BJ (cell line): ENCODE results near the gene SORBS2. TPM values are rescaled to one million over a fixed set of nuclear protein-coding genes. Genes with fewer than 3 reads are reported as not detected.

Source experiments
- CTCF ChIA-PET: fragments of 350-600 bp; formaldehyde crosslinking; extraction: SDS; loops from one replicate; lab custom pipeline; 2021; ENCODE audit warnings: antibody characterized with exemption, inconsistent platforms; lab: Yijun Ruan, JAX
- POLR2A ChIA-PET: fragments of 300-600 bp; sonication (Branson Sonifier 250); formaldehyde crosslinking; extraction: SDS; loops from one replicate; lab custom pipeline; 2021; ENCODE audit warnings: antibody characterized with exemption; lab: Charles Lee
- DNase-seq: peaks from one replicate; pipeline ENCODE4 v3.0.0-alpha.2; 2011; ENCODE audit warnings: low read depth
- H3K27me3 ChIP-seq: 2 replicates; pipeline ENCODE4 v1.6.0; 2011; ENCODE audit warnings: low read length; ENCODE audit not compliant: control insufficient read depth, insufficient read depth
- H3K36me3 ChIP-seq: 2 replicates; pipeline ENCODE4 v1.5.1; 2011; ENCODE audit warnings: low read length; ENCODE audit not compliant: control insufficient read depth, insufficient read depth
- H3K4me3 ChIP-seq: 2 replicates; pipeline ENCODE4 v1.5.1; 2011; ENCODE audit warnings: low read depth, mild to moderate bottlenecking, control low read depth, low read length
- polyA plus RNA-seq: library from polyadenylated mRNA; depleted of rRNA; stranded (reverse); fragments of >200 nt; gene quantifications from 2 replicates; pipeline ENCODE4 v1.2.3, GENCODE V29; 2011
- TF ChIP-seq, protein P1 (sequence below): IDR thresholded peaks from 2 replicates; pipeline ENCODE4 v1.5.1; 2011; ENCODE audit warnings: low read depth, mild to moderate bottlenecking, control low read depth, inconsistent platforms, low read length, moderate library complexity; ENCODE audit not compliant: insufficient read depth

Gene SORBS2
- polyA plus RNA-seq, 1 experiment = 9.1 TPM

DNA sequence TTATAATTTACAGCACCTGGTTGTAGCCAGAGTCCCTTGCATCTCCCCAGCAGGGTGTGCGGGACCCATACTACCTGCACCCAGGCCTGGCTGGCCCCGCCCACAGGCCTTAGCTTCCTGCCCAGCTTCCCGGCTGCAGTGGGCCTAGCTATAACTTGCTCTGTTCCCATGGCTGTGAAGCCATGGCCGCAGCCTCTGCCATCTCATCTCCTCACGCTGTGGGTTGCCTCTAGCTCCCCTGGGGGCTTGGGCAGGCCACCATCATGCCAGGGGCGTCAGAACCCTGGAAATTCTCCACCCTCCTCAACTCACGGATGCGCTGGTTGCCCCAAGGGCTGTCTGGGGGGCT, 26.1 kb upstream of the SORBS2 start:
- Histone ChIP-seq H3K36me3 (no peaks in the 10 kb centered on the region), H3K27me3 (no peaks in the 10 kb centered on the region), H3K4me3 (no peak overlapping the region)
- POLR2A ChIA-PET = no interaction called here
- CTCF ChIA-PET = no interaction called here
- DNase-seq = no peak
- TF ChIP-seq, protein P1, sequence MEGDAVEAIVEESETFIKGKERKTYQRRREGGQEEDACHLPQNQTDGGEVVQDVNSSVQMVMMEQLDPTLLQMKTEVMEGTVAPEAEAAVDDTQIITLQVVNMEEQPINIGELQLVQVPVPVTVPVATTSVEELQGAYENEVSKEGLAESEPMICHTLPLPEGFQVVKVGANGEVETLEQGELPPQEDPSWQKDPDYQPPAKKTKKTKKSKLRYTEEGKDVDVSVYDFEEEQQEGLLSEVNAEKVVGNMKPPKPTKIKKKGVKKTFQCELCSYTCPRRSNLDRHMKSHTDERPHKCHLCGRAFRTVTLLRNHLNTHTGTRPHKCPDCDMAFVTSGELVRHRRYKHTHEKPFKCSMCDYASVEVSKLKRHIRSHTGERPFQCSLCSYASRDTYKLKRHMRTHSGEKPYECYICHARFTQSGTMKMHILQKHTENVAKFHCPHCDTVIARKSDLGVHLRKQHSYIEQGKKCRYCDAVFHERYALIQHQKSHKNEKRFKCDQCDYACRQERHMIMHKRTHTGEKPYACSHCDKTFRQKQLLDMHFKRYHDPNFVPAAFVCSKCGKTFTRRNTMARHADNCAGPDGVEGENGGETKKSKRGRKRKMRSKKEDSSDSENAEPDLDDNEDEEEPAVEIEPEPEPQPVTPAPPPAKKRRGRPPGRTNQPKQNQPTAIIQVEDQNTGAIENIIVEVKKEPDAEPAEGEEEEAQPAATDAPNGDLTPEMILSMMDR = no peak

- H3K36me3 ChIP-seq = no peaks in the 10 kb centered on the region
- ChIA-PET CTCF (no interaction called here), POLR2A (no interaction called here)
- H3K4me3 ChIP-seq = no peak overlapping the region
- no peaks in the 10 kb centered on the region for H3K27me3 ChIP-seq
- TF ChIP-seq, protein P1 = no peak
- no peak for DNase-seq
Observed at GRCh38 chr4:185837415-185838103, 25.6 kb upstream of the SORBS2 start.

- H3K36me3 ChIP-seq = no peaks in the 10 kb centered on the region
- POLR2A ChIA-PET = no interaction called here
- H3K27me3 ChIP-seq = no peaks in the 10 kb centered on the region
- CTCF ChIA-PET = no interaction called here
- TF ChIP-seq, protein P1 = no peak
- no peak overlapping the region for H3K4me3 ChIP-seq
- DNase-seq = no peak
Observed at GRCh38 chr4:185836241-185837084, 24.5 kb upstream of the SORBS2 start.

DNA sequence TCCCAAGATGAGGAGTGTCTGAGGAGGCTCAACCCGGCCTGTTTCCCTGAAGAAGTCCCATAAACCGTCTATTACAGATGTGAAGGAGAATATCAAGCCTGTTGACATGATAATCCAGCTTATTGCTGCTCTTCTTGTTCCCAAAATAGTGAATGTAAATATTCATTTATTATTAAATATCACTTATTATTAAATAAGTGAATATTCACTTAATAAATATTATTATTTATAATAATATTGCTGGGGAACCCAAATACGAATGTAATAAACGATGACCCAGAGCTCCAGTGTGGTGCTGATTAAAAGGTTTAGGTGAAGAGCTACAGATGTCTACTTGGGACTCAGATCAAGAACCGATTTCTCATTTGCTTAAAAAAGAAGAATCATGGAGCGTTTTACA, 23.8 kb upstream of the SORBS2 start:
- CTCF ChIA-PET = no interaction called here
- POLR2A ChIA-PET = no interaction called here
- no peak overlapping the region for H3K4me3 ChIP-seq
- H3K27me3 ChIP-seq = no peaks in the 10 kb centered on the region
- TF ChIP-seq, protein P1 = no peak
- DNase-seq = no peak
- H3K36me3 ChIP-seq = no peaks in the 10 kb centered on the region

GRCh38 chr4:185835336-185835735, 23.3 kb upstream of the SORBS2 start:
- Histone ChIP-seq H3K36me3 (no peaks in the 10 kb centered on the region), H3K27me3 (no peaks in the 10 kb centered on the region), H3K4me3 (no peak overlapping the region)
- DNase-seq = no peak
- CTCF ChIA-PET = no interaction called here
- TF ChIP-seq, protein P1 = no peak
- POLR2A ChIA-PET = no interaction called here
